Endodermal cell (in vitro differentiated cells): ENCODE results near the gene BDKRB1. TPM values are rescaled to one million over a fixed set of nuclear protein-coding genes. Genes with fewer than 3 reads are reported as not detected.
"Not testable (repeated sequence)": the region's sequence is repeated elsewhere in the genome, so short reads cannot be mapped to it uniquely, and the experiment has no call there.

Source experiments
- DNase-seq: peaks from one replicate; pipeline ENCODE4 v3.0.0-alpha.2; 2017
- H3K27ac ChIP-seq: 2 replicates; pipeline ENCODE4 v1.5.1; 2013; ENCODE audit warnings: mild to moderate bottlenecking, low read depth, low read length, moderate library complexity
- H3K27me3 ChIP-seq: 2 replicates; pipeline ENCODE4 v1.6.1; 2013; ENCODE audit warnings: mild to moderate bottlenecking, low read length, moderate library complexity; ENCODE audit not compliant: insufficient read depth, control insufficient read depth, poor library complexity, severe bottlenecking
- H3K36me3 ChIP-seq: 2 replicates; pipeline ENCODE4 v1.7.0; 2013; ENCODE audit warnings: mild to moderate bottlenecking, low read length, moderate library complexity; ENCODE audit not compliant: control insufficient read depth, insufficient read depth
- H3K4me1 ChIP-seq: one replicate; pipeline ENCODE4 v1.7.0; 2013; ENCODE audit warnings: low read length; ENCODE audit not compliant: control insufficient read depth, insufficient read depth
- H3K4me3 ChIP-seq: 2 replicates; pipeline ENCODE4 v1.5.1; 2013; ENCODE audit warnings: mild to moderate bottlenecking, low read length, moderate library complexity
- H3K9ac ChIP-seq: 2 replicates; pipeline ENCODE4 v1.6.1; 2013; ENCODE audit warnings: mild to moderate bottlenecking, low read length, moderate library complexity; ENCODE audit not compliant: poor library complexity, severe bottlenecking; ENCODE audit errors: extremely low read depth
- H3K9me3 ChIP-seq: 2 replicates; pipeline ENCODE4 v1.6.1; 2013; ENCODE audit warnings: mild to moderate bottlenecking, low read length, moderate library complexity; ENCODE audit not compliant: control insufficient read depth
- H3K27ac Mint-ChIP-seq: 2 replicates; pipeline ENCODE4 v1.8.0; 2020; ENCODE audit warnings: mixed read lengths
- H3K27me3 Mint-ChIP-seq: 2 replicates; pipeline ENCODE4 v1.8.0; 2021; ENCODE audit warnings: mild to moderate bottlenecking, mixed read lengths; ENCODE audit not compliant: insufficient read depth
- H3K36me3 Mint-ChIP-seq: 2 replicates; pipeline ENCODE4 v1.8.0; 2020; ENCODE audit warnings: low read depth, mixed read lengths
- H3K4me1 Mint-ChIP-seq: 2 replicates; pipeline ENCODE4 v1.8.0; 2020; ENCODE audit warnings: mixed read lengths
- H3K4me3 Mint-ChIP-seq: 2 replicates; pipeline ENCODE4 v1.8.0; 2020; ENCODE audit warnings: mild to moderate bottlenecking, moderate library complexity, mixed read lengths
- H3K9me3 Mint-ChIP-seq: 2 replicates; pipeline ENCODE4 v1.8.0; 2020; ENCODE audit warnings: mild to moderate bottlenecking, mixed read lengths
- CTCF ChIP-seq: fragments of 200-600 bp; sonication (generic); conservative IDR thresholded peaks from 2 replicates; pipeline ENCODE4 v1.5.0; 2021; ENCODE audit warnings: antibody characterized with exemption, mild to moderate bottlenecking
- WGBS, 2 experiments: methylation state at CpG; one replicate each; pipeline versions ENCODE4 v1.1.5 to v1.1.7; 2013; ENCODE audit warnings: missing lambda C conversion rate in 2 of 2, mixed read lengths in 1 of 2; ENCODE audit not compliant: insufficient coverage in 1 of 2, insufficient read length in 1 of 2; 5-methylcytosine and 5-hydroxymethylcytosine counted together
- total RNA-seq, 2 donors: library from RNA; stranded (reverse); fragmentation: NEBNext Ultra II Directional in 1 of 2; extraction: Animal tissue kit (Norgen Biotek cat#: 25700) in 1 of 2; gene quantifications; 2 replicates in 1 of 2; 3 replicates in 1 of 2; pipeline ENCODE4 v1.2.1, GENCODE V29; 2021

Gene BDKRB1
- total RNA-seq, 2 donors from 2014 or later, result 0.24 TPM; not detected in 1

- Mint-ChIP-seq H3K4me3 (no peak overlapping the region), H3K27ac (no peak overlapping the region), H3K4me1 (peaks cover 4% of the 10 kb centered on the region), H3K27me3 (no peaks in the 10 kb centered on the region), H3K9me3 (peaks cover 7% of the 10 kb centered on the region), H3K36me3 (peaks cover 41% of the 10 kb centered on the region)
- no peak for TF ChIP-seq CTCF
- Histone ChIP-seq H3K4me3 (no peak overlapping the region), H3K27me3 (no peaks in the 10 kb centered on the region), H3K27ac (no peak overlapping the region), H3K9ac (no peak overlapping the region), H3K9me3 (no peaks in the 10 kb centered on the region), H3K4me1 (peaks cover 6% of the 10 kb centered on the region), H3K36me3 (peaks cover 15% of the 10 kb centered on the region)
- DNase-seq, result no peak
- WGBS, 2 experiments, result 94 to 100% methylated on average over 5 to 10 of the region's 10 CpGs
Observed at GRCh38 chr14:96242126-96242525, 13.9 kb upstream of the BDKRB1 start.

GRCh38 chr14:96243785-96244184 lies 12.2 kb upstream of the BDKRB1 start:
- Histone ChIP-seq H3K9ac (no peak overlapping the region), H3K9me3 (no peaks in the 10 kb centered on the region), H3K27me3 (no peaks in the 10 kb centered on the region), H3K4me1 (peaks cover 6% of the 10 kb centered on the region), H3K27ac (no peak overlapping the region), H3K36me3 (peaks cover 15% of the 10 kb centered on the region), H3K4me3 (no peak overlapping the region)
- Mint-ChIP-seq H3K27me3 (no peaks in the 10 kb centered on the region), H3K4me3 (no peak overlapping the region), H3K36me3 (peaks cover 41% of the 10 kb centered on the region), H3K4me1 (peaks cover 4% of the 10 kb centered on the region), H3K9me3 (peaks cover 7% of the 10 kb centered on the region), H3K27ac (no peak overlapping the region)
- DNase-seq, result no peak
- 92 to 96% methylated on average over 3 to 5 of the region's 5 CpGs for WGBS, 2 experiments
- TF ChIP-seq CTCF, result no peak

GRCh38 chr14:96245074-96245473 lies 10.9 kb upstream of the BDKRB1 start:
- H3K27me3 Mint-ChIP-seq, H3K9me3 ChIP-seq, H3K4me3 Mint-ChIP-seq, H3K4me1 Mint-ChIP-seq, H3K9me3 Mint-ChIP-seq, H3K4me1 ChIP-seq, H3K27ac ChIP-seq, H3K27me3 ChIP-seq, DNase-seq, H3K4me3 ChIP-seq, H3K27ac Mint-ChIP-seq, H3K9ac ChIP-seq: not testable (repeated sequence)
- WGBS, 2 experiments, result 94% methylated on average over 3 of the region's 3 CpGs
- peaks cover 15% of the 10 kb centered on the region for H3K36me3 ChIP-seq
- H3K36me3 Mint-ChIP-seq, result peaks cover 34% of the 10 kb centered on the region
